DMS53 treated with DMSO at 0.1 percent for 48 hours (cell line): Measurements from ENCODE around the gene CCDC83.
"Not testable (repeated sequence)": the region's sequence is repeated elsewhere in the genome, so short reads cannot be mapped to it uniquely, and the experiment has no call there.

ENCODE experiments used
- DNase-seq: peaks from one replicate; lab custom pipeline; 2025; ENCODE audit not compliant: unreplicated experiment; lab: John Stamatoyannopoulos, UW

Gene CCDC83

GRCh38 chr11:85835263-85835662 is 19.9 kb upstream of the CCDC83 start:
- no peak for DNase-seq

DNA sequence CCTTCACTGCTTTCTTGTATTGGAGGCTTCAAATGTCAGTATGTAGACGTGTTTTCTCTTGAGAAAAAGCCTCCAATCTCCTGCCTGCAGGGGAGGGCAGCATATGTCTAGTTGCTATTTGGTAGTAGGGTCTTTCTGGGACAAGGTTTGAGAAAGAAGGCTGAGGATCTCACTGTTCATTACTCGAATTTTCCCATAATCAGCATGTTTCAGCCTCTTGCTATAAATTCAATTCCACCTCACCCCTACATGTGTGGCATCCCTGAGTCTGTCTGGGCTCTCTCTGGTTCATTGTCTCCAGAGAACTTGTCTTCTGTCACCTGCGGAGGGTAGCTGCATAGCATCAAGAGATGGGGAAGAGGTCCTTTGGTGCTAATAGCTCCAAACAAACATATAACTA is 19.5 kb upstream of the CCDC83 start:
- no peak for DNase-seq

- not testable (repeated sequence) for DNase-seq
Observed at GRCh38 chr11:85840932-85841331, 14.3 kb upstream of the CCDC83 start.

DNA sequence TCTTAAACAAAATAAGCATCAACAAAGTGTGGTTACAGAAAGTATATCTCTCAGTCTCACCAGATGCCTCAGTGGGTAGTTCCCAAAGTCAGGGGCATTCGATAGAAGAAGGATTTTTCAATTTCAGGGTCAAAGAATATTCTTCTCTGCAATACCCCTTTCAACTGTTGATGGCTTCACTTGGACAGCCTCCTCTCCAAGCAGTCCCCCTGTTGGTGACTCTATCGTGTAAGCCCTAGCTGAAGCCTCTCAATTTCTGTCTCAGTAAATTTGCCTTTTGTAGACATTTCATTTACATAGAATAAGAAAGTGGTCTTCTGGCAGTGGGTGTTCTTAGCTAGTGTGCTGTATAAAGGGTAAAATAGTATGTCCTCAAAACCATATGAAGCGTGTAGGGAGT is 11.3 kb upstream of the CCDC83 start:
- no peak for DNase-seq

DNA sequence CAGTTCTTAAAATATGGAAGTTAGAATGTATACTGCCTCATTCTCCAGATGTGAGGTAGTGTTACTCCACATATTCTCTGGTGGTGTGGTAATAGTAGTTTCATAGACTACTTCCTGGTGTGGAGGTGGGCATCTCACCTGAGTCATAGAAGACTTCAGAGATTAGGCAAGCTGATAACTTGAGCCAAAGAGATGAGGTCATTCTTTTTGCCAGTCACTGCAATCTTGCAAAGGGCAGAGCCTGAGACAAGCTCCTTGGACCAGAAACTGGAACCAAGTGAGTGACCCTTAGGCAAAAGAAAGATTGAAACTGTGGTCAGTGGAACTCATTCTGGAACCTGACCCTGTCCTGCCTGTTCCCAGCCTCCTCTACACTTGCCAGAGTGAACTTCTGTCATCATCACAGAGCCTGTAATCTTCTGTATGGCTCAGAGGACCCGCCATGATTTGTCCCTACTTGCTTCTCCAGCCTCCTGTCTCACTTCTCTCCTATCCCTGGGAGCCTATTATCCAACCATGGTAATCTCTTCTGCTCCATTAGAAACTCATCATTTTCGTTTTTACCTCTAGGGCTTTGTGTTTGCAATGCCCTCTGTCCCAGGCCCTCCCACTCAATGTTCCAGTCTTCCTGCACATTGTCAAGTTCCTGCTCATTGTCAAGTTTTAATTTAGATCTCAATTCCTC is 10.6 kb upstream of the CCDC83 start:
- DNase-seq = peak; percentile 75

- DNase-seq = no peak
Observed at GRCh38 chr11:85845124-85845631, 10.0 kb upstream of the CCDC83 start.

- DNase-seq = no peak
Observed at GRCh38 chr11:85847436-85847835, 7.7 kb upstream of the CCDC83 start.

GRCh38 chr11:85848006-85848405 is 7.2 kb upstream of the CCDC83 start:
- DNase-seq = no peak

- no peak for DNase-seq
Observed at GRCh38 chr11:85848556-85848955, 6.6 kb upstream of the CCDC83 start.

- DNase-seq = not testable (repeated sequence)
Observed at GRCh38 chr11:85852754-85853153, 2.4 kb upstream of the CCDC83 start.

DNA sequence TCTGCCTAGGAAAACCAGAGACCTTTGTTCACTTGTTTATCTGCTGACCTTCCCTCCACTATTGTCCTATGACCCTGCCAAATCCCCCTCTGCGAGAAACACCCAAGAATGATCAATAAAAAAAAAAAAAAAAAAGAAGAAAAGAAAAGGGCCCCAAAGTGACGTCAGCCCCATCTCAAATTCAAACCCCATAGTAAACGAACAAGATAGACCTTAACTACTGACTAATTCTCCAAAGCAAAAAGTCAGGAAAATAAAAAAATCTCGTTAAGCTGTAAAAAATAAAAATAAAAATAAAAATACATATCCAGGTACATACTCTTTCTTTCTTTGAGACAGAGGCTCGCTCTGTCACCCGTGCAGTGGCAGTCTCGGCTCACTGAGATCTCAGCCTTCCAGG is 1.6 kb upstream of the CCDC83 start:
- DNase-seq = not testable (repeated sequence)

GRCh38 chr11:85854212-85854556 is 999 bp upstream of the CCDC83 start:
- DNase-seq = no peak

GRCh38 chr11:85854557-85855340 is 434 bp upstream of the CCDC83 start:
- peak; percentile 97 for DNase-seq

DNA sequence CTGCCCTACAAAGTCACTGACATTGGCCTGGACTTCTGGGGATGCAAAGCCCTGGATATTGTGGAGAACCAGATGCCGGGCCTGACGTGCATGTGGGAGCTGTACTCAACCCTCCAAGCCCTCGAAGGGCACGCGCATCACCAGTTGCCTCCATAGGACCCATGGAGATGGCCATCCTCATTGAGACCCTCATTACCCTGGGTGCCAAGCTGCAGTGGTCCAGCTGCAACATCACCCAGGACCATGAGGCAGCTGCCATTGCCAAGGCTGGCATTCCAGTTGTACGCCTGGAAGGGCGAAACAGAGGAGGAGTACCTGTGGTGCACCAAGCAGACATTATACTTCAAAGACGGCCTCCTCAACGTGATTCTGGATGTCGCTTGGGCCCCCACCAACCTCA is 1.9 kb downstream of the CCDC83 start:
- DNase-seq = no peak

DNA sequence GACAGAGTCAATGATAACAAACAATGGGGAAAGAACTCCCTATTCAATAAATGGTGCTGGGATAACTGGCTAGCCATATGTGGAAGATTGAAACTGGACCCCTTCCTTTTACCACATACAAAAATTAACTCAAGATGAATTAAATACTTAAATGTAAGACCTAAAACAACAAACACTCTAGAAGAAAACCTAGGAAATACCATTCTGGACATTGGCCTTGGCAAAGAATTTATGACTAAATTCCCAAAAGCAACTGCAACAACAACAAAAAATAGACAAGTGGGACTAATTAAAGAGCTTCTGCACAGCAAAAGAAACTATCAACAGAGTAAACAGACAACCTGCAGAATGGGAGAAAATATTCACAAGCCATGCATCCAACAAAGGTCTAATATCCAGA is 4.4 kb downstream of the CCDC83 start:
- not testable (repeated sequence) for DNase-seq

DNA sequence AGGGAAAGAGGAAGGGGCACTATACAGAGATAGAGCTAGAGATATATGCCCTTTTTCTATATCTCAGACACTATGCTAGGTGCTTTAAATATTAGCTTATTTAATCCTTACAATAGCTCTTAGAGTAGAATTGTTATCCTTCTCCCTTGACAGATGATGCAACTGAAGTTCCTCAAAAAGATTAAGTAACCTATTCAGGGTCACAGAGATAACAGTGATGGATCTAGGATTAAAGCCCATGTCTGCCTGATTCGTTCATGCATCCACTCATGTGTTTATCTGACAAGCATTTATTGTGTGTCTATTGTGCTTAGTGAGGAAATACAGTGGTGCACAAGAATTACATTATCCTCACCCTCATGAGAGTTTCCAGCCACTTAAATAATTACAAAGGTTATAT is 8.7 kb downstream of the CCDC83 start:
- DNase-seq = no peak

DNA sequence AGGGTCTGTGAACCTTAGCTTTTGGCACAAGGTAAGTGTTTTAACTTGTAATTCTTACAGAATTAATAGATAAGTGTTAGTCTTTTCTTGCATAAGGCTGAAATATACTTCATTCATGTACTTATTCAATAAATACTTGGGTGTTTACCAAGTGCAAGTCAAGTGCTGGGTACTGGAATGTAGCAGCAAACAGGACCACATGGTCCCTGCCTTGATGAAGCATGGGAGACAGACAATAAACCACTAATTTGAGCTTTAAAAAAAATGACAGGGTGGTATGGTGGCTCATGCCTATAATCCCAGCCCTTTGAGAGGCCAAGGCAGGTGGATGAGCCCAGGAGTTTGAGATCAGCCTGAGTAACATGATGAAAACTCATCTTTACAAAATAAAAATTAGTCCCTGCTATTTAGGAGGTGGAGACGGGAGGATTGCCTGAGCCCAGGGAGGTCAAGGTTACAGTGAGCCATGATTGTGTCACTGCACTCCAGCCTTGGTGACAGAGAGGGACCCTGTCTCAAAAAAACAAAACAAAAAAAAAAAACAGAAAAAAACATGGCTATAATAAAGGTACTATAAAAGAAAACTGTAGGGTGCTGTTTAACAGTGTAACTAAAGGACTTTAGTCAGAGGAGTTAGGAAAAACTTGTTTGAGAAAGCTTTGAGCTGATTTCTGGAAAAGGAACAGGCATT is 11.1 kb downstream of the CCDC83 start:
- DNase-seq = no peak

GRCh38 chr11:85867751-85868150 is 12.6 kb downstream of the CCDC83 start:
- no peak for DNase-seq

GRCh38 chr11:85869781-85870180 is 14.6 kb downstream of the CCDC83 start:
- DNase-seq = no peak

- DNase-seq = no peak
Observed at GRCh38 chr11:85874265-85874664, 19.1 kb downstream of the CCDC83 start.

GRCh38 chr11:85875505-85875904 is 20.3 kb downstream of the CCDC83 start:
- DNase-seq = peak; percentile 94

DNA sequence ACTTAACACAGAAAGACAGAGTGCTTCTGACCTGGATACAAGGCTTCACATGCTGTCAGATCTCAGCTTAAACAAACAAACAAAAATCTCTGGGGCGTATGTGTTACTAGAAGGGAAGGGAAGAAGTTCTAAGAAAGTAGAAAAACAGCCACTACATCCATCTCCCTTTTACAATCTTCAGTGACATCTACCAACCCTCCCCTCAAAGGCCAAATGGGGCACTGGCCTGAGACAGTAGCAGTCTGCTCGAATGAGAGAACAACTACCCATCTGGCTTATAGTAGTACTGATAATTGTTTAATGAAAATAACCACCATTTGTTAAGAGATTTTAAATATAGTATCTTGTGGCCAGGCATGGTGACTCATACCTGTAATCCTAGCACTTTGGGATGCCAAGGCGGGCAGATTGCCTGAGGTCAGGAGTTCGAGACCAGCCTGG is 29.4 kb downstream of the CCDC83 start:
- no peak for DNase-seq
